Motor neuron (in vitro differentiated cells): ENCODE results near the gene POU2AF3. TPM values are rescaled to one million over a fixed set of nuclear protein-coding genes. Genes with fewer than 3 reads are reported as not detected.
"Not testable (repeated sequence)": the region's sequence is repeated elsewhere in the genome, so short reads cannot be mapped to it uniquely, and the experiment has no call there.

ENCODE experiments used
- ATAC-seq, 8 experiments: fragments of 200-7000 bp; cut with Tn5 transposase; replicated peaks in 6 of 8; 2 replicates each; pipeline ENCODE4 v1.8.0; 2021; ENCODE audit warnings: mild to moderate bottlenecking in 8 of 8, moderate library complexity in 8 of 8
- H3K27ac ChIP-seq, 2 donors: fragments of 250-450 bp; sonication (Bioruptor Pico); 2 replicates each; pipeline ENCODE4 v1.9.0; 2021; ENCODE audit warnings: antibody characterized with exemption in 2 of 2, mild to moderate bottlenecking in 2 of 2, moderate library complexity in 1 of 2
- H3K4me1 ChIP-seq, 2 donors: fragments of 250-450 bp; sonication (Bioruptor Pico); replicated peaks in 1 of 2; 2 replicates each; pipeline ENCODE4 v1.6.1; 2021; ENCODE audit warnings: antibody characterized with exemption in 2 of 2, mild to moderate bottlenecking in 2 of 2, moderate library complexity in 1 of 2
- H3K4me3 ChIP-seq, 5 donors: fragments of 250-450 bp; sonication (Bioruptor Pico); 2 replicates each; pipeline ENCODE4 v1.9.0; 2021; ENCODE audit warnings: antibody characterized with exemption in 5 of 5, mild to moderate bottlenecking in 5 of 5, moderate library complexity in 4 of 5
- WGBS, 10 experiments: fragments of 450-650 bp; shearing (Covaris generic); methylation state at CpG; one replicate each; pipeline ENCODE4 v1.0.0; 2022; 5-methylcytosine and 5-hydroxymethylcytosine counted together
- in situ Hi-C, 9 experiments: fragments of 400-800 bp; cut with MboI; loops; one replicate each; pipeline ENCODE4 v1.15.0; 2021; ENCODE audit warnings: low sequenced_read_pairs in 9 of 9, low pct_unique_long_range_greater_than_20kb in 2 of 9; ENCODE audit not compliant: unreplicated experiment in 9 of 9
- total RNA-seq, 8 experiments: library from RNA; unstranded; fragments of 300-600 nt; gene quantifications; 2 replicates each; pipeline versions ENCODE4 v1.2.3 to v1.2.4, GENCODE V29; 2022

Gene POU2AF3
- 1 to 10 TPM in 4 of 8 experiments, under 1 TPM in 4; 0.33 to 5.9 (median 1.1) TPM for total RNA-seq

- Histone ChIP-seq H3K4me3 (peak within 1 kb of the TSS; percentile 41 to 71 (median 49)), H3K4me1 (no peaks in the 10 kb centered on the region), H3K27ac (no peak within 1 kb of the TSS)
- WGBS, 10 experiments = 8 to 80% (median 38%) methylated on average over 1 to 9 of the region's 57 CpGs; no CpG with 5 or more reads in 4 of the 10 experiments
- in situ Hi-C loops = loop anchor here in 3 of 9 experiments (25.0 kb wide), 1 partner anchor 139 kb away; no protein-coding TSS in a partner anchor
- ATAC-seq = peak; percentile 14 to 78 (median 75)
Measured at GRCh38 chr11:111298413-111299100, at the start of gene POU2AF3. TSS of gene POU2AF3 (plus strand) at chr11:111298546. CDS start at chr11:111298582, 36 bp downstream.

GRCh38 chr11:111250936-111251335 is 47.4 kb upstream of the POU2AF3 start:
- in situ Hi-C loops = no loop called here
- 0 to 100% (median 60%) methylated on average over 1 to 2 of the region's 2 CpGs; no CpG with 5 or more reads in 1 of the 10 experiments for WGBS, 10 experiments
- no peak overlapping the region for H3K4me3 ChIP-seq
- no peak overlapping the region for H3K27ac ChIP-seq
- ATAC-seq = peak in 2 of 8 experiments; percentile 31 to 46
- no peaks in the 10 kb centered on the region for H3K4me1 ChIP-seq

GRCh38 chr11:111253131-111253530 is 45.2 kb upstream of the POU2AF3 start:
- H3K27ac ChIP-seq = no peak overlapping the region
- ATAC-seq = no peak

GRCh38 chr11:111253630-111254029 is 44.7 kb upstream of the POU2AF3 start:
- in situ Hi-C loops = no loop called here
- Histone ChIP-seq H3K4me3 (no peak overlapping the region), H3K27ac (no peak overlapping the region), H3K4me1 (no peaks in the 10 kb centered on the region)
- ATAC-seq = no peak
- 28 to 96% (median 68%) methylated on average over 2 to 5 of the region's 5 CpGs for WGBS, 10 experiments

More at GRCh38 chr11:111253131-111253530, 45.2 kb upstream of the POU2AF3 start:
- 0 to 83% (median 63%) methylated on average over 1 of the region's 1 CpG; no CpG with 5 or more reads in 4 of the 10 experiments for WGBS, 10 experiments
- no peaks in the 10 kb centered on the region for H3K4me1 ChIP-seq
- in situ Hi-C loops = no loop called here
- H3K4me3 ChIP-seq = no peak overlapping the region

- H3K4me3 ChIP-seq = no peak overlapping the region
- H3K27ac ChIP-seq = no peak overlapping the region
- 67 to 100% (median 95%) methylated on average over 1 to 4 of the region's 4 CpGs; no CpG with 5 or more reads in 1 of the 10 experiments for WGBS, 10 experiments
- ATAC-seq = no peak
- in situ Hi-C loops = no loop called here
- no peaks in the 10 kb centered on the region for H3K4me1 ChIP-seq
Measured at GRCh38 chr11:111258046-111258445, 40.3 kb upstream of the POU2AF3 start.

- no peaks in the 10 kb centered on the region for H3K4me1 ChIP-seq
- no peak overlapping the region for H3K27ac ChIP-seq
- ATAC-seq = no peak
- in situ Hi-C loops = no loop called here
- H3K4me3 ChIP-seq = no peak overlapping the region
- 37 to 100% (median 89%) methylated on average over 1 to 4 of the region's 4 CpGs; no CpG with 5 or more reads in 2 of the 10 experiments for WGBS, 10 experiments
Measured at GRCh38 chr11:111259896-111260295, 38.5 kb upstream of the POU2AF3 start.

GRCh38 chr11:111260811-111261210 is 37.5 kb upstream of the POU2AF3 start:
- in situ Hi-C loops = no loop called here
- WGBS, 10 experiments = 9 to 100% (median 82%) methylated on average over 3 to 4 of the region's 4 CpGs; no CpG with 5 or more reads in 3 of the 10 experiments
- Histone ChIP-seq H3K4me1 (no peaks in the 10 kb centered on the region), H3K27ac (no peak overlapping the region), H3K4me3 (no peak overlapping the region)
- ATAC-seq = no peak

GRCh38 chr11:111264646-111265045 is 33.7 kb upstream of the POU2AF3 start:
- Histone ChIP-seq H3K27ac (no peak overlapping the region), H3K4me1 (no peaks in the 10 kb centered on the region), H3K4me3 (no peak overlapping the region)
- in situ Hi-C loops = no loop called here
- WGBS, 10 experiments = 46 to 100% (median 82%) methylated on average over 1 of the region's 1 CpG; no CpG with 5 or more reads in 3 of the 10 experiments
- ATAC-seq = no peak

GRCh38 chr11:111265421-111265820 is 32.9 kb upstream of the POU2AF3 start:
- in situ Hi-C loops = no loop called here
- Histone ChIP-seq H3K4me1 (no peaks in the 10 kb centered on the region), H3K4me3 (no peak overlapping the region), H3K27ac (no peak overlapping the region)
- WGBS, 10 experiments = 83 to 100% (median 100%) methylated on average over 1 to 2 of the region's 2 CpGs; no CpG with 5 or more reads in 2 of the 10 experiments
- ATAC-seq = no peak

- ATAC-seq, H3K27ac ChIP-seq, H3K4me3 ChIP-seq, H3K4me1 ChIP-seq, in situ Hi-C loops: not testable (repeated sequence)
- WGBS, 10 experiments = 43 to 100% (median 76%) methylated on average over 1 to 4 of the region's 4 CpGs; no CpG with 5 or more reads in 1 of the 10 experiments
Measured at GRCh38 chr11:111268303-111268702, 30.0 kb upstream of the POU2AF3 start.

GRCh38 chr11:111269146-111269868 is 29.0 kb upstream of the POU2AF3 start:
- Histone ChIP-seq H3K4me3 (no peak overlapping the region), H3K27ac (no peak overlapping the region), H3K4me1 (no peaks in the 10 kb centered on the region)
- in situ Hi-C loops = no loop called here
- WGBS, 10 experiments = 0 to 73% (median 50%) methylated on average over 2 to 5 of the region's 5 CpGs
- peak in 2 of 8 experiments; percentile 36 to 73 for ATAC-seq

- no peak overlapping the region for H3K27ac ChIP-seq
- H3K4me1 ChIP-seq = no peaks in the 10 kb centered on the region
- in situ Hi-C loops = no loop called here
- H3K4me3 ChIP-seq = no peak overlapping the region
- WGBS, 10 experiments = 33 to 100% (median 80%) methylated on average over 1 to 3 of the region's 3 CpGs; no CpG with 5 or more reads in 3 of the 10 experiments
- ATAC-seq = no peak
Measured at GRCh38 chr11:111272420-111272819, 25.9 kb upstream of the POU2AF3 start.

- Histone ChIP-seq H3K27ac (no peak overlapping the region), H3K4me1 (peaks cover 7 to 9% of the 10 kb centered on the region in 2 donors), H3K4me3 (no peak overlapping the region)
- peak in 1 of 8 experiments; percentile 11 for ATAC-seq
- 17 to 86% (median 47%) methylated on average over 1 to 3 of the region's 3 CpGs; no CpG with 5 or more reads in 1 of the 10 experiments for WGBS, 10 experiments
- in situ Hi-C loops = loop anchor here in 7 of 9 experiments (5.0 to 25.0 kb wide), 4 partner anchors 142 to 162 kb away; no protein-coding TSS in a partner anchor
Measured at GRCh38 chr11:111282562-111283075, 15.7 kb upstream of the POU2AF3 start.
